Stimulated activated CD4-positive, alpha-beta T cell treated with anti-CD3 and anti-CD28 coated beads, Interleukin-15, amount 100 ng/mL, for 24 hours (primary cell): ENCODE data around the gene TPBGL.
"Not testable (repeated sequence)": the region's sequence is repeated elsewhere in the genome, so short reads cannot be mapped to it uniquely, and the experiment has no call there.

Experiments used
- DNase-seq: peaks from one replicate; pipeline ENCODE4 v3.0.0-alpha.2; 2020

Gene TPBGL

GRCh38 chr11:75273411-75274391 lies 33.1 kb downstream of the TPBGL start:
- peak; percentile 0 for DNase-seq

DNA sequence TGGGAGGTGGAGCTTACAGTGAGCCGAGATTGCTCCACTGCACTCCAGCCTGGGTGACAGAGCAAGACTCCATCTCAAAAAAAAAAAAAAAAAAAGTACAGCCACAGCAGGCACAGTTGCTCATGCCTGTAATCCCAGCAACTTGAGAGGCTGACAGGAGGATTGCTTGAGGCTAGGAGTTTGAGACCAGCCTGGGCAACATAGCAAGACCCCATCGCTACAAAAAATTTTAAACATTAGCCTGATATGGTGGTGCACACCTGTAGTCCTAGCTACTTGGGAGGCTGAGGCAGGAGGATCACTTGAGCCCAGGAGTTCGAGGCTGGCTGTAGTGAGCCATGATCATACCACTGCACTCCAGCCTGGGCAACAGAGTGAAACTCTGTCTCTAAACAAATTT lies 34.1 kb downstream of the TPBGL start:
- not testable (repeated sequence) for DNase-seq

GRCh38 chr11:75275581-75275980 lies 35.0 kb downstream of the TPBGL start:
- peak; percentile 62 for DNase-seq

- DNase-seq: peak; percentile 1
These were observed 35.6 kb downstream of the TPBGL start for GRCh38 chr11:75276186-75276585.

DNA sequence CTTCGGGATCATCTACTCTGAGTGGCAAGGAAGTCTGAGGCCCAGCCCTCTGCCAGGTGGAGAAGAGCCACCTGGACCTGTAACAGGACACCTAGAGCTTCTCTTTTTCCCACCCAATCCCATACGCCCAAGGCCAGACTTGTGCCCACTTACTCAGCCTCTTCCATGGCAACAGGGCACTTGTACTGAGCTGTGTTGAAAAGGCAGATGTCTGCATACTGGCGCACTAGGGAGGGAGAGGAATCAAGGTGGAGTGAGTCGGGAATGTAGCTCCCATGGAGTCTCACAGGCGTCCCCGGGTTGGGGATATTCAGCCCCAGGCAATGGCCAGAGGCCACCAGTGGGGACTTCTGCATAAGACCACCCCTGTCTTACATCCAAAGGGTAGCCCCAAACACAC lies 36.1 kb downstream of the TPBGL start:
- peak; percentile 0 for DNase-seq

DNA sequence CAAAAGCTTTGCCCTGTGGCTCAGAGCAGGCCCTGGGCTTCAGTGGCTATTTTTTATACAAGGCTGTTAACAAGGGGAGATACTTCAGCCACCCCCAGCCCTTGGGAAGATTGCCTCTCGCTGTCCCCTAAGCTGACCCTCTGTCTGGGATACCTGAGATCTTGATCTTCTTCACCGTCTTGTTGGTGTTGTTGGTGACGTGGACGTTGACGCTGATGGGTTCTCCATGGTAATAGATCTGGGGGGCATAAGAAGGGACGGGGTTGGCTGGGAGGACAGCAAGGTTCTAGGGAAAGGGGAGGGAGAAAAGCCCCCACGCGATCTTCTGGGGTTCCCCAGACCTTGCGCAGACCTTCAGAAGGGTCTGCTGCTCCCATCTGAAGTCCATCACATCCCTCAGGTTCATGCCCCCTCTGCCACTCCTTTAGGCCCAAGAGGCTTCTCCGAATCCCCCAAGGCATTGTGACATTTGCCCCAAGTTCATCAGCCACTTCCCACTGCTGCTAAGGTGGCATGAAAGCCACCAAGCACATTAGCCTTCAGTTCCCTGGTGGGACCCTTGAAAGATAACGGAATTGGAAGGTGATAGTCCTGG lies 36.7 kb downstream of the TPBGL start:
- peak; percentile 0 for DNase-seq

GRCh38 chr11:75277991-75278790 lies 37.6 kb downstream of the TPBGL start:
- DNase-seq: no peak

- DNase-seq: no peak
These were observed 38.7 kb downstream of the TPBGL start for GRCh38 chr11:75279273-75279672.

DNA sequence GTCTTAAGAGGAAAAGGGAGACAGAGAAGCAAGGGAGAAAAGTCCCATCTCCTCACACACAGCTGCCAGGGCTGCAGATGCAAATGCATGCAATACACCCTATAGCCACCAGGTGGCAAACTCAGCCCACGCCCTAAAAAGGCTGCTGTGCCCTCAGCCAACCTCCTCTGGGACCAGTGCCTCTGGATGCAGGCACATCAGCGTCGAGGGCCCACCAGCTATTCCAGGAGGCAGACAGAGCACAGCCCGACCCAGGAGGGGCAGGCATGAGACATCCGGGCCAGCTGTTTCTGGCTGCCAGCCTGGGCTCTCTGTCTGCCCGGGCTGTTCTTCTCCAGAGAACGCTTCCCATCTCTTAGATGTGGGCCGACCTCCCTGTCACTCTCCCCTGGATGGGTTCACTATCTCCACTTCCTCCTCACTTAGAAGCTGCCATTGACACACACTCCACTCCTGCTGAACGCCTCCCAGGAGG lies 39.7 kb downstream of the TPBGL start:
- peak; percentile 81 for DNase-seq

DNA sequence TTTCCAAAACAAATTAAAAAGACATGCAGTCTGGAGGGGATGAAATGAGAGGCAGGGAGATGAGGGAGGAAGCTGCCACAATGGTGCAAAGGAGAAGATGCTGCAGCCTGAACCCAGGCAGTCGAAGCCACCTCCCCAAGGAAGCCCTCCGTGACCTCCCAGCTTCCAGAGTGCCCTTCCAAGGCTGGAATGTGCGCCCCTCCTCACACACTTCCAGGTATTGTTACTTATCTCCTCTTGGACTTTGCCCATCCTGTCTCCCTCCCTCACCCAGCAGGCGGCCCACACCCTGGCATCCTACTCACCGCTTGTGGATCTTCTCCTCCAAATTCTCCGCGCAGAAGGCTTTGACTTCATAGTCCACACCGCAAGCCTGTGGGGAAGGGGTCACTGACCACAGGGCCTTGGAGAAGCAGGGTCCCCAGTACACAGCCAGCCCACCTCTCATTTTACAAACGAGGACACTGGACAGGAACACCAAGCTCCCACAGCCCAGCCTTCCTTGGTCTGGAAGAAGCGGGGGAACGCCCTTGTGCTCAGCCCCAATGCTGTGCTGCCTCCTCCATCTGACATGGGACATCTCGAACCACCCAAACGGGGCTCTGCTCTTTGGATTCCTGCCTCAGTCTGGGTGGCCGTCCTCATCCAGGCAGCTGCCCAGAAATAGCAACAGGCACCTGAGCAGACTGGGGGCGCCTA lies 40.3 kb downstream of the TPBGL start:
- DNase-seq: no peak

DNA sequence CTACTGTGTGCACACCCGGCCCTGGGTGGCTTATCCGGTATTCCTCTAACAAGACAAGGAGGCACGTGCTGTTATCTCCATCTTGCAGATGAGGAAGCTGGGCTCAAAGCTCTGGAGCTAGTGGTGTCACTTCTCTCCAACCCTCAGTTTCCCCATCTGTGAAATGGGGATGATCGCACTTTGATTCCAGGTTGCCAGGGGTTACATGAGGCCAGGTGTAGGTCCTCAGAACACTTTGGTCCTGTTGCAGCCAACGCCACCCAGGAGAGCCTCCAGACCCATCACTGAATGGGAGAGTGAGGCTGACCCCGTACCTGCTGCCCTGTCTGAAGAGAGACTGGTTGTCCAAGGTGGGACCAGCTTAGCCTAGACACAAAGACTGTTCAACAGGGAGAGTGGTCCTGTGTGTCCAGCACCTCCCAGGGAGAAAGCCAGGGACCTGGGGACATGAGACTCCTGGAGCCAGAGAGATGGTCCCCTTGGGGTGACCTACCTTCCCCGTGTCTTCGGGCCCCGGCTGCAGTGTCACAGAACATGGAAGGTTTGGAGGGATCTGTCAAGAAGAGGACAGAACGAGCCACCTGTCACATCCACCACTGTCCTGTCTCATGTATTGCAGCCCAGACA lies 41.0 kb downstream of the TPBGL start:
- DNase-seq: no peak

- no peak for DNase-seq
These were observed 42.9 kb downstream of the TPBGL start for GRCh38 chr11:75283391-75283931.

GRCh38 chr11:75285776-75286360 lies 45.3 kb downstream of the TPBGL start:
- no peak for DNase-seq

GRCh38 chr11:75286826-75287465 lies 46.4 kb downstream of the TPBGL start:
- no peak for DNase-seq

- no peak for DNase-seq
These were observed 47.0 kb downstream of the TPBGL start for GRCh38 chr11:75287579-75287978.

- no peak for DNase-seq
These were observed 48.9 kb downstream of the TPBGL start for GRCh38 chr11:75289511-75289760.

DNA sequence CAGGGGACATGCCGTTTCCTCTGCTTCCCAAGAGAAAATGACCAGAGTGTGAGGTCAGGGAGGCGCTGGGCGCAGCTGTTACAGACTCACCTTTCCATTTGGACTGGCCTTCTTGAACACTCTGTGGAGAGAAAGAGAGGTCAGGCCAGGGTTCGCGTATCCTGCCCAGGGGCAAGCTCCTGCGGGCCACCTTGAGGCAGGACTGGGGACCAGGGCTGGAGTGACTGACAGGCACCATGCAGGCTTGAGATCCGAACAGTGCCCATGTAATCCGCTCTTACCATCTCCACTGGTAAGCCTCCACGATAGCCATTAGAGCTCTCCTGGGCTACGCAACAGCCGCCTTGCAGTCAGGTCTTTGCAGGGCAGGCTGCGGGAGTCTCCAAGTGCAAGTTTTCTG lies 49.3 kb downstream of the TPBGL start:
- no peak for DNase-seq

DNA sequence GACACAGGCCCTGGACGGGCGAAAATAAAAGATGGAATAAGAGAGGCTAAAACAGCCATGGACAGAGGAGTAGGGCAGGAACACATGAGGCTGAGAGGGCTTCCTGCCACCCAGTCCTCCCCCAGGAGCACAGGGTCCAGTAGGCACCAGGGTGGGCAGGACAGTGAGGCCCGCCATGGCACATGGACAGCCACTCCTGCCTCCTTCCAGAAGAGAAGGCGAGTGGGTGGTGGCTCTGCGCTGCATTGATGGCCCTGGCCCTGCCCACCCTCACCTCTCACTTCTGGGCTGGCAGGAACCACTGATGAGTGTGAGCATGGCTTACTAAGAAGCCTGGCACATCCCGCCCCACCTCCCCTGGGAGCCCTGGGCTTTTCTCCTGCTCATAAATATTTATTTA lies 51.2 kb downstream of the TPBGL start:
- no peak for DNase-seq

- DNase-seq: no peak
These were observed 52.4 kb downstream of the TPBGL start for GRCh38 chr11:75292943-75293342.
